HG02642 (cell line): ENCODE data around the gene RCE1.
"Not testable (repeated sequence)": the region's sequence is repeated elsewhere in the genome, so short reads cannot be mapped to it uniquely, and the experiment has no call there.

Source experiments
- ATAC-seq: cut with Tn5 transposase; IDR thresholded peaks from one replicate; pipeline ENCODE4 v1.9.1; 2021; ENCODE audit warnings: mild to moderate bottlenecking; ENCODE audit not compliant: unreplicated experiment, poor library complexity

RCE1 gene, protein sequence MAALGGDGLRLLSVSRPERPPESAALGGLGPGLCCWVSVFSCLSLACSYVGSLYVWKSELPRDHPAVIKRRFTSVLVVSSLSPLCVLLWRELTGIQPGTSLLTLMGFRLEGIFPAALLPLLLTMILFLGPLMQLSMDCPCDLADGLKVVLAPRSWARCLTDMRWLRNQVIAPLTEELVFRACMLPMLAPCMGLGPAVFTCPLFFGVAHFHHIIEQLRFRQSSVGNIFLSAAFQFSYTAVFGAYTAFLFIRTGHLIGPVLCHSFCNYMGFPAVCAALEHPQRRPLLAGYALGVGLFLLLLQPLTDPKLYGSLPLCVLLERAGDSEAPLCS

DNA sequence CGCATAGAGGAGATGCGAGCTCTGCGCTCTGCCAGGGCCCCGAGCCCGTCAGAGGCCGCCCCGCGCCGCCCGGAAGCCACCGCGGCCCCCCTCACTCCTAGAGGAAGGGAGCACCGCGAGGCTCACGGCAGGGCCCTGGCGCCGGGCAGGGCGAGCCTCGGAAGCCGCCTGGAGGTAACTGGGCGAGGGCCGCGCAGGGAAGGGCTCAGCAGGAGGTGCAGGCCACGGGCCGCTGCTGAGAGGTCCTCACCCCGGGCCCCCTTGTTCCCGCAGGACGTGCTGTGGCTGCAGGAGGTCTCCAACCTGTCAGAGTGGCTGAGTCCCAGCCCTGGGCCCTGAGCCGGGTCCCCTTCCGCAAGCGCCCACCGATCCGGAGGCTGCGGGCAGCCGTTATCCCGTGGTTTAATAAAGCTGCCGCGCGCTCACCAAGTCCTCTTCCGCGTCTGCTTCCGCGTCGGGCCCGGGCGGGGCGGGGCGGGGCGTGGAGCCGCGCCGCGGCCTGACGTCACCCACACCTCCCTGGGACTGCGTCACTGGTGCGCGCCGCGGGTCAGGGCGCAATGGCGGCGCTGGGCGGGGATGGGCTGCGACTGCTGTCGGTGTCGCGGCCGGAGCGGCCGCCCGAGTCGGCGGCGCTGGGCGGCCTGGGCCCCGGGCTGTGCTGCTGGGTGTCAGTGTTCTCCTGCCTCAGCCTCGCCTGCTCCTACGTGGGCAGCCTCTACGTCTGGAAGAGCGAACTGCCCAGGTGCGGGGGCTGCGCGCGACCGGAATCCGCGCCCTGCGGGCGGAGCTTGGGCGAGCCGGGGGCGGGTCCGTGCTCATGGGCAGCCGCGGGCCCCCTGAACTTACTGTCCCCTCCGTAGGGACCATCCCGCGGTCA, at the start of gene RCE1:
Gene RCE1 (plus strand): TSS at position 546 of the 880 bp plus-strand sequence. CDS start 15 bp downstream, at position 561.
- ATAC-seq, result peak; percentile 82

DNA sequence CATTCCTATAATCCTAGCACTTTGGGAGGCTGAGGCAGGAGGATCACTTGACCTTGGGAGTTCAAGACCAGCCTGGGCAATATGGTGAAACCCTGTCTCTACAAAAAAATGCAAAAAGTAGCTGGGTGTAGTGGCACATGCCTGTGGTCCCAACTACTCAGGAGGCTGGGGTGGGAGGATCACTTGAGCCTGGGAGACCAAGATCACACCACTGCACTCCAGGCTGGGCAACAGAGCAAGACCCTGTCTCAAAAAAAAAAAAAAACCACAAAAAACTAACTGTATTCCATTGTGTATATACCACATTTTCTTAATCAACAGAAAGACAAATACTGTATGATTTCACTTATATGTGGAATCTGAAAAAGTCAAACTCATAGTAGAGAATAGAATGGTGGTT, 43.4 kb upstream of the RCE1 start:
- not testable (repeated sequence) for ATAC-seq

DNA sequence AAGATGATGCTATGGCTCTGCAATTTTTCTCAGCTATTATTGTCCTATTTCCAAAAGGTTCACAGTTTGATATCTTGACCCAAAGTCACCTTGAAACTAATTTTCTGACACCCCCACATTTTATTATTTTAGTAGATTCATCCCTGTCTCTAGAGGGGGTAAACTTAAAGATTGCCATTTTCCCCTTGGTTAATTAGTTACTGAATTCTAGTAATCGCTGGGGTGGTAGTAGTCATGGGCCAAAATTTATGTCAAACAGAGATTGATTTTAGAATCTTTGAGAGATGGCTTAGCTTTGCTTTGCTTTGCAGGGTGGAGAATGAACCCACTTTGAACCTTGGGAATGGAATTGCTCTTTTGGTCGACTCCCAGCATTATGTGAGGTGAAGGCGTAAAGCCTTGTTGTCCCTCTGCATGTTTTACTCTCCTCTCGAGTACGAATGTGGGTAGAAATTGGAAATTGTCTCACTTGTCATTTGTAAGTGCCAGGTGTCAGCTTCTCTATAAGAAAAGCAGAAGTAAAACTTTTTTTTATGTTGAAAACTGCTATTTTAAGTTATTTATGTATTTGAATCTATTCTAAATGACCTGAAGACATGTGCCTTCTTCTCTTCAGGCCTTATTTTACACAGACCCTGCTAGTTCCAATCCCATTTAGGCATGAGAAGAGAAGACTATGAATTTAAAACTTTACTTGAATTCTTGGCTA, 42.4 kb upstream of the RCE1 start:
- ATAC-seq, result peak; percentile 55

DNA sequence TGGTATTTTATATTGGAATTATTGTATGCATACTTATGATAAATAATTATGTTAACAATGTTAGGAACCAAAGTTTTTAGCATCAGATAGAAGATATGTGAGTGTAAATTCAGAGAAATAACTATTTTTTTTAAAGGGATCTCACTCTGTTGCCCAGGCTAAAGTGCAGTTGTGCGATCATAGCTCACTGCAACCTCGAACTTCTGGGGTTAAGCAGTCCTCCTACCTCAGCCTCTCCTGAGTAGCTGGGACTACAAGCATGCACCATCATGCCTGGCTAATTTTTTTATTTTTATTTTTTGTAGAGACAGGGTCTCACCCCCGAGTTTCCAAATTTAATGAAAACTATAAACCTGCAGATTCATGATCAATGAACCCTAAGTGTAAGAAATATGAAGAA, 33.6 kb upstream of the RCE1 start:
- no peak for ATAC-seq

DNA sequence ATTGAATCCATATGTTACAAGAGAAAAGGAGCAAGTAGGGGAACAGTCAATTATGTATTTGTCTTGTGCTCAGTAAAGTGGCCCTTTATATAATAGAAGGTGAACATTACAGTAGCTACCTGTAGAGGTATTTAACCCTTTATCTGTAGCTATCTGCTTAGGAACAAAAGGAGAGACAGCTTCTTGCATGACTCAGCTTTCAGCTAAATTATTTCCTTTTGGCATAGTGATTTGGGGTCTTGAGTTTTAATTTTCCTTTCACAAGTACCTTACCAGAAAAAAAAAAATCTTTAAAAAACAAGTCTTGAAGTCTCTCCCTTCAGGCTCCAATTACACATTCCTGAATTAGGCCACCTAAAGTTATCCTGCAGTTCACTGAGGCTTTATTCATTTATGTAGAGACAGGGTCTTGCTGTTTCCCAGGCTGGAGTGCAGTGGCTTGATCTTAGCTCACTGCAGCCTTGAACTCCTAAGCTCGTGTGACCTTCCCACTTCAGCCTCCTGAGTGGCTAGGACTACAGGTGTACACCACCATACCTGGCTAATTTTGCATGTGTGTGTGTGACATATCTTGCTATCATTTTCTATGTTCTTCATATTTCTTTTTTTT, 32.6 kb upstream of the RCE1 start:
- no peak for ATAC-seq

DNA sequence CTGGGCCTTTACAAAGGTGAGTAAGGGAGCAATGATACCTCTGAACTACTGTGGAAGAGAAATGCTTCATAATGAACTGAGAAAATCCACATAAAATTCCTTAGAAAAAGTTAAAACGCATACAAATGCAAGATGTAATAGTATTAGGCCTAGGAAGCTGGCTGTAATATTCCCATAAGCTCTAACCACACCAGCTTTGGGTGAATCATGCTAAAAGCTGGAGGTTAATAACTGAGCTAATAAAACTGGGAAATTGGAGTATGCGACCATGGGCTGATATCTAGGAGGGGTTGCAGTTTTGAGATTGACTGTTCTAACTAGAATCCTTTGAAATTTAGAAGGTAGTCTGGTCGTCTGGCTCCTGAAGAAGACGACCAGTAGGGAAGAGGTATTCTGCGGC, 28.6 kb upstream of the RCE1 start:
- ATAC-seq, result no peak

DNA sequence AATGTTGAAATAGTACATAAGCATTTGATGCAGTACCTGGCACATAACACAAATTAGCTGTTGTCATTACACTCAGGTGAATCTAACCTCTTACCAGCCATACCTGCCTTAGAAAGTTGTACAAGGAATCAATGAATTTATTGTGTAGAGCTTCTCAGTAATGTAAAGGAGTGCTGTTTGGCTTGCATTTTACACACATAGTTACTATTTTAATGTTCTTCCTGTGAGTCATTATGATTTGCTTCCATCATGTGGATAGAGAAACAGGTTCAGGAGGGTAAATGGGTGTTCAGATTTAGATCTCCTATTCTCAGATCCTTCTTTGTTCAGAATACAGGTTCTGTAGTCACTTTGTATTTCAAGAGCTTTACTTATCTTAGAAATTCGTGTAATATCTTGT, 27.6 kb upstream of the RCE1 start:
- ATAC-seq, result no peak

DNA sequence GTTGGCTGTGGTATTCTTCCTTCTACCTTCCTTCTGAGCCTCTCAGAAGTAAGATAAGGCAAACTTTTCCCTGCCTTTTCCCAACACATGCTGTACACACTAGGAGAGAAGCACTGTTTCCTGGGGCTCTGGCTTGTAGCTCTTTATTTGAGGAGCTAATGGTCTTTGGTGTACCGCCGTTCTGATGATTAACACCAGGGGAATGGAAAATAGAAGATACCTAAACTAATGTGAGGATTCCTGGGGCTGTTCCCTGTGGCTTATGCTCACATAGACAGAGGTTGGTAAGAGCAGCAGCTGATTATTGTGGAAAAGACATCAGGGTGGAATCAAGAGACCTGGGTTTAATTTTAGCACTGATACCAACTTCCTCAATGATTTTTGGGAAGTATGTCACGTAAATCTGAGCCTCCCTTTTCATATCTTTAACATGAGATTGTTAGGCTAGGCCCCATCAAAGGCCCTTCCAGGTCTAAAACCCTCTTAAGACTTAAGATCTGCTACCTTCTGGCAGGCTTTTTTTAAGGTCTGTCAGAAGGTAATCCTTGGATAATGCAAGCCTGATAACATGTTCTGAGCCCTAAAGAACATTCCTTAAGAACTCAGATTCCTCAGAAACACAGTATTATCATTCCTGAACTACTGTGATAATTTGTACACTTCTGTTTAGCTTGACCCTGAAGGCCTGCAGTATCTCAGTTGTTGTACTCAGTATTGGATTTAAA, 24.8 kb upstream of the RCE1 start:
- ATAC-seq, result no peak

DNA sequence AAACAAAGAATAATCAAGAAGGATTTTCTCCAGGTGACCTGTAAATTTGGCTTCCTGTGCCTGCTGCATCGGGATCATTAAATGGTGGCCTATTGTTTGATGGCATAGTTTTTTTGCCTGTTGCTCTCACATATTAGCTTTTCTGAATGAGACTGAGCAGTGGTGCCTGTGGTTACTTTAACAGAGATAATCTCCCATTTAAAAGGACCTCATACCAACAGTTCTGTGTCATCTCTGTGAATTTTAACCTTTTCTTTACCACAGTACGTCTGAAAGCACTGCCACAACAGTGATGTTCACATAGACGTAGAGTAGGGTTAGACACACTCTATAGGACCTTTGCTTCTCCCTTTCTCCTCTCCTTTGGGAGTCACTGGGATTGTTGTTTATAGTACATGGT, 22.9 kb upstream of the RCE1 start:
- no peak for ATAC-seq

DNA sequence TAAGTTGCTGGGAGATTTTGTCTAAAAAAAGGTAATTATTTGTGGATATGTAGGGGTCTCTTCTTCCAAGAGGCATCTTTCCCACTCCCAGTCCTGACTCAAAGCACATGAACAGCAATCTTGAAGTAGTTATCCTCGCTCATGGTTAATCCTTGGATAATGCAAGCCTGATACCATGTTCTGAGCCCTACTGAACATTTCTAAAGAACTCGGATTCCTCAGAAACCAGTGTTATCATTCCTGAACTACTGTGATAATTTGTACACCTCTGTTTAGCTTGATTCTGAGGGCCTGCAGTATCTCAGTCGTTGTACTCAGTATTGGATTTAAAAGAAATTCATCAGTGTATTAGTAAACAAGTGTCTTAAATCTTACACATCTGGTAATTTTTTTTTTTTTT, 22.3 kb upstream of the RCE1 start:
- ATAC-seq, result no peak

DNA sequence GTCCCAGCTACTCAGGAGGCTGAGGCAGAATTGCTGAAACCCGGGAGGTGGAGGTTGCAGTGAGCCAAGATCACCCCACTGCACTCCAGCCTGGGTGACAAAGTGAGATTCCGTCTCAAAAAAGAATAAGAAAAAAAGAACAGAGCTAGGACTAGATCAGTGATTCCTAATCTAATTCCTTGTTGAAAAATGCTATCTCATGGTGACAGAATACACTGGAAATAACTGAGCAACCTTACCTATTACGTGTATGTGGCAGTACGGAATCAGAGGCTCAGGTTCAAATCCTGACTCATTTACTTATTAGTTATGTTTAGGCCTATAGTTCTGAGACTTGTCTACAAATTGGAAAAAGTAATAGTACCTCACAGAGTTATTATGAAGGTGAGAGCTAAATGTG, 19.5 kb upstream of the RCE1 start:
- no peak for ATAC-seq

DNA sequence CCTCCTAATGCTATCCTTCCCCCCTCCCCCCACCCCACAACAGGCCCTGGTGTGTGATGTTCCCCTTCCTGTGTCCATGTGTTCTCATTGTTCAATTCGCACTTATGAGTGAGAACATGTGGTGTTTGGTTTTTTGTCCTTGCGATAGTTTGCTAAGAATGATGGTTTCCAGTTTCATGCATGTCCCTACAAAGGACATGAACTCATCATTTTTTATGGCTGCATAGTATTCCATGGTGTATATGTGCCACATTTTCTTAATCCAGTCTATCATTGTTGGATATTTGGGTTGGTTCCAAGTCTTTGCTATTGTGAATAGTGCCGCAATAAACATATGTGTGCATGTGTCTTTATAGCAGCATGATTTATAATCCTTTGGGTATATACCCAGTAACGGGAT, 18.7 kb upstream of the RCE1 start:
- not testable (repeated sequence) for ATAC-seq

DNA sequence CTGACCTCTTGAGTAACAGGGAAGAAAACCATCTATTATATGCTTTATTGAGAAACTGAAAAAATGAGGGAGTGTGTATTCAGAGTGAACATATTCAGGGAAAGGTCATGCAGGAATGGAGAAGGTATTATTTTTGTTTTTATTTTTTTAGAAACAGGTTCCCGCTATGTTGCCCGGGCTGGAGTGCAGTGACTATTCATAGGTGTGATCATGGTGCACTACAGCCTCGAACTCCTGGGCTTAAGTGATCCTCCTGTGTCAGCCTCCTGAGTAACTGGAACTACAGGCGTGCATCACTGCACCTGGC, 8.7 kb upstream of the RCE1 start:
- no peak for ATAC-seq

DNA sequence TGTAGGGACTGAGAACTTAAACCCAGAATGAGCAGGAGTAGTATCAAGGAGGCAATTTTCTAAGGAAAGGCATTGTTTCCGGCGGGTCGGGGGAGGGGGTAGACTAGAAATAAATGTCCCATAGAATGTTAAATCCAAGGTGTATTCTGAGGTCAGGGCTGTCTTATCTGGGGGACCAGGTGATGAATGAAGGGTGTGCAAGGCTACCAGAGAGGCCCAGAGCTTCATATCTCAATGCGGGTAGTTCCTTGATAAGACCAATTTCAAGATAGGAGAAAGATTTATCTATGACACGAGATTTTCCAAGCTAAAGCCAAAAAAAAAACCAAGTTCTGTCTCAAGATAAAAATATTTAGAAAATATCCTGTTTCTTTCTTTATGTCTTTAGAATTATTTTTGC, 8.3 kb upstream of the RCE1 start:
- no peak for ATAC-seq

DNA sequence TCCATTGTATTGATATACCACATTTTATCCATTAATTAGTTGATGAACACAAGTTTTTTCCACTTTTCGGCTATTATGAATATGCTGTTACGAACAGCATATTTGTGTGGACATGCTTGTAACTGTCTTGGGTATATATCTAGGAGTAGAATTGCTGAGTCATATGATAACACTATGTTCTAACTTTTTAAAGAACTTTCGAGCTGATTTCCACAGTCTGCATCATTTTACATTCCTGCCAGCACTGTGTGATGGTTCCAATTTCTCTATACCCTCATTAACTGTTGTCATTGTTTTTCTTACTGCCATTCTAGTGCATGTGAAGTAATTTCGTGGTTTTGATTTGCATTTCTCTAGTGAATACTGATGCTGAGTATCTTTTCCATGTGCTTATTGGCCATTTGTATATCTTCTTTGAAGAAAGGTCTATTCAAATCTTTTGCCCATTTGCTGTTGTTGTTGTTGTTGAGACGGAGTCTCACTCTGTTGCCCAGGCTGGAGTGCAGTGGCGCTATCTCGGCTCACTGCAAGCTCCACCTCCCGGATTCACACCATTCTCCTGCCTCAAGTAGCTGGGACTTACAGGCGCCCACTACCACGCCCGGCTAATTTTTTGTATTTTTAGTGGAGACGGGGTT, 7.4 kb upstream of the RCE1 start:
- no peak for ATAC-seq

DNA sequence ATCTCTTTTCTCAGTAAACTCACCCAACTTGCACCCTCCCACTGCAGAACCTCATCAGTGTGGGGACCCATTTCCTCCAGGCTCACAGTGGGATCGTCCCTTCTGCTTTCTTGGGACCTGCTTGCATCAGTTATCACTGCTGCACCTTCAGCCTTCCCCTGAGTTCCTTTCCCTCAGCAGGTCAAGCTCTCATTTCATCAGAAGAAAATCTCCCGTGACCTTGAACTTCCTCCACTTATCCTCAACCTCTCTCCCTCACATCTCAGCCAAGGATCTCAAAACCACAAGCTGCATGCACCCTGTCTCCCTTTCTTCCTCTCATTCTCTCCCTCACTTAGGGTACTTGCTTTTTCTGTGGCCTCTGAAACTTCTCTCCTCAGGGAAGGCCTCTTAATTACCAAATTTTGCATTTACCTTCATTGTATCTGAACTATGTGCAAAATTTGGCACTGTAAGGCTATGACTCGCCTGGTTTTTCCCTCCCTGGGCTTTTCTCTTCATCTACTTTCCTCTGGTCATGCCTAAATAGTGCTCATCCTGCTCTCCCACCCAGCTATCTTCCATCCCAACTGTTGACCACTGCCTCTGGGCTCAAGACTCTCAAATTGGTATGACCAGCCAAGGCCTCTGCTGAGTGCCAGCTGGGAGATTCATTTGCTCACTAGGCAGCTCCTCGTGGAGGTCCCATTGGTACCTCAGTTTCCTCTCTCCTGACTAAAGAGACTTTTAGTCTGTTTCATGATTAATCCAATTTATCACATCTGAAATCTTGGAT, 2.7 kb upstream of the RCE1 start:
- no peak for ATAC-seq

DNA sequence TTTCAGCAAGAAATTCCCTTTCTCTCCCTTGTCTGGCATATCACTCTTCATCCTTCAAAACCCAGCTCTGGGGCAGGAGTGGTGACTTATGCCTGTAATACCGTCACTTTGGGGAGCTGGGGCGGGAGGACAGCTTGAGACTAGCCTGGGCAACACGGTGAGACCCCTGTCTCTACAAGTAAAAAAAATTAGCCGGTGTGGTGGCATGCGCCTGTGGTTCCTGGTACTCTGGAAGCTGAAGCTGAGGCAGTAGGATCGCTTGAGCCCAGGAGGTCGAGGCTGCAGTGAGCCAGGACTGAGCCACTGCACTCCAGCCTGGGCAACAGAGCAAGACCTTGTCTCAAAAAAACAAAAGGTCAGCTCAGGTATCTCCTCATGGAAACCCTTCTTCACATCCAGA, 1.4 kb upstream of the RCE1 start:
- ATAC-seq, result no peak

DNA sequence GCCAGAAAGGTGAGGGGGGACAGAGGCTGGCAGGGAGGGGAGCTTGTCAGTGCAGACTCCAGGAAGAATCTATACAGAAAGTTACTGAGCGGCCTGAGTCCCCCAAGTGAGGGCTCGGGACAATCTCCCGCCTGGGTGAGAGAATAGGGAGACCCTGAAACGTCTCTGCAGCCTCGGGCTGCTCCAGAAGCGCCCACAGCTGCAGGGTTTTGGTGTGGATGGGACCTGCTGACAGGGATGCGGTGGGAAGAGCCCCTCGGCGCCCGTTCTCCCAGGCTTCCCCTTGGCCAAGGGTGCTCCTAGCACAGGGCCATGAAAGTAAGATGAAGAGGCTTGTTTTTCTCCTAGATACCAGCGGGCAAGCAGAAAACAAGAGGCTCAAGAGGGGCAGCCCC, 743 bp upstream of the RCE1 start:
- ATAC-seq, result no peak
